ENCODE data around the gene CAMTA1.

CAMTA1 gene

GRCh38 chr1:7171574-7171973, 386.3 kb downstream of the CAMTA1 start:
- no peak overlapping the region for H3K9ac ChIP-seq (ENCODE audit: low read depth, low read length)
- H3K4me1 ChIP-seq (ENCODE audit: control insufficient read depth, insufficient read depth, low read length), result no peaks in the 10 kb centered on the region
- H3K27me3 ChIP-seq (ENCODE audit: control insufficient read depth, insufficient read depth, low read length), result no peaks in the 10 kb centered on the region
- no peak overlapping the region for H3K27ac ChIP-seq (ENCODE audit: low read depth, low read length)
- no peaks in the 10 kb centered on the region for H3K36me3 ChIP-seq (ENCODE audit: control insufficient read depth, insufficient read depth, low read length)
- H3K9me3 ChIP-seq (ENCODE audit: control insufficient read depth, insufficient read depth, low read length), result no peaks in the 10 kb centered on the region
- H3K4me3 ChIP-seq (ENCODE audit: low read depth, low read length), result no peak overlapping the region

DNA sequence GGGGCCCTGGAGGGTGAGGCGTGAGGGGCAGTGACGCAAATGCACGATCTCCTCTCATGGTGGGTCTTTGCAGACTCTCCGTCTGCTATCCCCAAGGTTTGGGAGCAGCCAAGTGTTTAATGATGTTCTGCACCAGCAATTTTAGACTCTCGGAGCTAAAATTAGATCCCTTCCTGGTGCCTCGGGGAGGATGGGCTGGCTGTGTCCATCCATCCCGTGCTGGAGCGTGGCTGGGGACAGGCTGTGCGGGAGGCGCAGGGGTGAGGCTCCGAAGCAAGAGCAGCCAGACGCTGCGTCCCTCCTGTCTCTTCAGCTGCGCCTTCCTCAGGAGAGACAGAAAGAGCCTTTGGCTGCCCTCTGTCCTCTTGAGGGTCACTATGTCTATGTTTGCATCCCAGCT, 387.6 kb downstream of the CAMTA1 start:
- H3K27me3 ChIP-seq (ENCODE audit: control insufficient read depth, insufficient read depth, low read length), result no peaks in the 10 kb centered on the region
- H3K4me1 ChIP-seq (ENCODE audit: control insufficient read depth, insufficient read depth, low read length), result no peaks in the 10 kb centered on the region
- 0 out of 2 replicates have a peak, but pooled peaks cover 3% of the 10 kb centered on the region for H3K9me3 ChIP-seq (ENCODE audit: control insufficient read depth, insufficient read depth, low read length)
- no peaks in the 10 kb centered on the region for H3K36me3 ChIP-seq (ENCODE audit: control insufficient read depth, insufficient read depth, low read length)
- H3K4me3 ChIP-seq (ENCODE audit: low read depth, low read length), result no peak overlapping the region
- no peak overlapping the region for H3K9ac ChIP-seq (ENCODE audit: low read depth, low read length)
- no peak overlapping the region for H3K27ac ChIP-seq (ENCODE audit: low read depth, low read length)

DNA sequence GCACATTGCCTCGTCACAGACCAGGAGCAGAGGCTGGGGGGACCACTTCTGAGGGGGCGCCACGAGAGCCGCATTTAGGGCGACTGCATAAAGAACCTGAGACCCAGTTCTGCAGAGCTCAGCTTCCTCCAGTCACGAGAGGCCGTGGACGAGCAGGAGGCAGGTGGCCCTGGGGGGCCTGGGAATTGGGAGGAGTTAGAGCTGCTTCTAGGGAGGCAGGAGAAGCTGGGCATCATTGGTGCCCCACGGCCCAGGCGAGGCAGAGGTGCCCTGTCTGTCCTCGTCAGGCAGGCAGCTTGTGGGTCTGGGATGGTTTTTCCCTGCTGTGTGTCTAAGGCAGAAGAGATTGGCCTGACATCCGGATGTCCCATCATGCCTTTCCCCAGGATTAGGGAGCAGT, 389.3 kb downstream of the CAMTA1 start:
- Histone ChIP-seq H3K27me3 (ENCODE audit: control insufficient read depth, insufficient read depth, low read length) (no peaks in the 10 kb centered on the region), H3K9me3 (ENCODE audit: control insufficient read depth, insufficient read depth, low read length) (0 out of 2 replicates have a peak, but pooled peaks cover 3% of the 10 kb centered on the region)

DNA sequence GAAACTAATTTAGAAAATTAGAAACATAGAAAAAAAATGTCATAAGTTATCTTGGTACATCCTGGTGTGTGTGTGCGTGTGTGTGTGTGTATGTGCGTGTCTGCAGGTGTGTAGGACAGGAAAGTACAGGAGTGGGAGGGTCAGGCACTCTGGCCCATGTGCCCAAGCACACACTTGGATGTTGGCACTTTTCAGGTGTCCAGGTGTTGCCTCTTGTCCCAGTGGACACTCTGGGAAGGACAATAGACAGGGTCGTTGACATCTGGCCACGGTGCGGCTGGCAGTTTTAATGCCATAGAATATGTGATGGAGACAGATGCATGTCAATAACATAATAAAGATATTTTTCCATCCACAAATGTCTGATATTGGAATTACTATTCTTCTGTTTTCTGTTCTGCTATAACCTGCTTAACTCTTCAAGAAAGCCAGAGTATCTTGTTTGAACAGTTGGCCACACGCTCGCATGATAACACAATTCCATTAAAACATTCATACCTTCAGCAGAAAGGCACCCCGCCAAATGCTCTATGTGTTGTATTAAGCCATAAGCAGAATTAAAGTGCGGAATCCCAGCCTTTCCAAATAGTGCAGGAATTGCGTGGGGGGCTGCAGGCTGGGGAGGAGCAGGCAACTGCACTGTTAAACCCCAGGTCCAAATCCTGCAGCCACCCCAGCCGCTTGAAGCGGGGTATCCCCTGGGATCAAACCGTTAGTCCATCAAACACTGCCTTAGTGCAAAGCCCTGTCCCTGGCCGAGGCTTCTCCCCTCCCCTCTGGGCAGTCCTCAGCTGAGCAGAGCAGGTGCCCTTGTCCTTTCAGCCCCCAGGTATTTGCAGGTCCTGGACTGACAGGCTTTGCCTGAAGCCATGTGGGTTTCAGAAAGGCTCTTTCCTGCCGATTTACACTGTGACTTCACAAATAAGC, 390.0 kb downstream of the CAMTA1 start:
- Histone ChIP-seq H3K27me3 (ENCODE audit: control insufficient read depth, insufficient read depth, low read length) (no peaks in the 10 kb centered on the region), H3K9ac (ENCODE audit: low read depth, low read length) (no peak overlapping the region), H3K36me3 (ENCODE audit: control insufficient read depth, insufficient read depth, low read length) (no peaks in the 10 kb centered on the region), H3K4me1 (ENCODE audit: control insufficient read depth, insufficient read depth, low read length) (0 out of 2 replicates have a peak, but pooled peaks cover 4% of the 10 kb centered on the region), H3K27ac (ENCODE audit: low read depth, low read length) (no peak overlapping the region), H3K9me3 (ENCODE audit: control insufficient read depth, insufficient read depth, low read length) (0 out of 2 replicates have a peak, but pooled peaks cover 3% of the 10 kb centered on the region), H3K4me3 (ENCODE audit: low read depth, low read length) (no peak overlapping the region)

More for the DNA sequence above, 389.3 kb downstream of the CAMTA1 start:
- H3K4me1 ChIP-seq (ENCODE audit: control insufficient read depth, insufficient read depth, low read length), result 0 out of 2 replicates have a peak, but pooled peaks cover 4% of the 10 kb centered on the region
- H3K4me3 ChIP-seq (ENCODE audit: low read depth, low read length), result no peak overlapping the region
- H3K36me3 ChIP-seq (ENCODE audit: control insufficient read depth, insufficient read depth, low read length), result no peaks in the 10 kb centered on the region
- no peak overlapping the region for H3K27ac ChIP-seq (ENCODE audit: low read depth, low read length)
- no peak overlapping the region for H3K9ac ChIP-seq (ENCODE audit: low read depth, low read length)

- Histone ChIP-seq H3K4me3 (ENCODE audit: low read depth, low read length) (no peak overlapping the region), H3K9me3 (ENCODE audit: control insufficient read depth, insufficient read depth, low read length) (0 out of 2 replicates have a peak, but pooled peaks cover 3% of the 10 kb centered on the region), H3K36me3 (ENCODE audit: control insufficient read depth, insufficient read depth, low read length) (no peaks in the 10 kb centered on the region), H3K27ac (ENCODE audit: low read depth, low read length) (no peak overlapping the region), H3K27me3 (ENCODE audit: control insufficient read depth, insufficient read depth, low read length) (no peaks in the 10 kb centered on the region), H3K9ac (ENCODE audit: low read depth, low read length) (no peak overlapping the region), H3K4me1 (ENCODE audit: control insufficient read depth, insufficient read depth, low read length) (0 out of 2 replicates have a peak, but pooled peaks cover 4% of the 10 kb centered on the region)
Observed at GRCh38 chr1:7177021-7177420, 391.8 kb downstream of the CAMTA1 start.

DNA sequence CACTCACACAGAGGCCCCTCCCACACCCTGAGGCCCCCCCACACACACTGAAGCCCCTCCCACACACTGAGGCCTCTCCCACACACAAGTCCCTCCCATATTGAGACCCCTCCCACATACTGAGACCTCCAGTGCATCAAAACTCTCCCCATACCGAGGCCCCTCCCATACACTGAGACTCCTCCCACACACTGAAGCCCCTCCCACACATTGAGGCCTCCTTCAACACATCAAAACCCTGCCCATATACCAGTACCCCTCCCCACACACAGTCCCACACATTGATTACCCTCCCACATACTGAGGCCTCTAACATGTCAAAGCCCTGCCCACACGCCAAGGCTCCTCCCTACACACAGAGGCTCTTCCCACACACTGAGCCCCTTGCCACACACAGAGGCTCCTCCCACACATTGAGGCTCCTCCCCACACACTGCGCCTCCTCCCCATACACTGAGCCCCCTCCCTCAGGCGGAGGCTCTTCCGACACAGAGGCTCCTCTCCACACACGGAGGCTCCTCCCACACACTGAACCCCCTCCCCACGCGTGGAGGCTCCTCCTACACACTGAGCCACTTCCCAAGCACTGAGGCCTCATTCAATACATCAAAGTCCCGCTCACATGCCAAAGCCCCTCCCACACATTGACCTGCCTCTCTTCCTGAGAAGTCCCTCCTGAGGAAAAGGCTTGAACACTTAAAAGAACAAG, 392.3 kb downstream of the CAMTA1 start:
- Histone ChIP-seq H3K9me3 (ENCODE audit: control insufficient read depth, insufficient read depth, low read length) (0 out of 2 replicates have a peak, but pooled peaks cover 3% of the 10 kb centered on the region), H3K27ac (ENCODE audit: low read depth, low read length) (no peak overlapping the region), H3K9ac (ENCODE audit: low read depth, low read length) (no peak overlapping the region), H3K36me3 (ENCODE audit: control insufficient read depth, insufficient read depth, low read length) (no peaks in the 10 kb centered on the region), H3K27me3 (ENCODE audit: control insufficient read depth, insufficient read depth, low read length) (no peaks in the 10 kb centered on the region), H3K4me1 (ENCODE audit: control insufficient read depth, insufficient read depth, low read length) (0 out of 2 replicates have a peak, but pooled peaks cover 4% of the 10 kb centered on the region), H3K4me3 (ENCODE audit: low read depth, low read length) (no peak overlapping the region)

- H3K4me3 ChIP-seq (ENCODE audit: low read depth, low read length), result no peak overlapping the region
- H3K9me3 ChIP-seq (ENCODE audit: control insufficient read depth, insufficient read depth, low read length), result 0 out of 2 replicates have a peak, but pooled peaks cover 3% of the 10 kb centered on the region
- no peak overlapping the region for H3K27ac ChIP-seq (ENCODE audit: low read depth, low read length)
- no peaks in the 10 kb centered on the region for H3K36me3 ChIP-seq (ENCODE audit: control insufficient read depth, insufficient read depth, low read length)
- H3K4me1 ChIP-seq (ENCODE audit: control insufficient read depth, insufficient read depth, low read length), result 0 out of 2 replicates have a peak, but pooled peaks cover 4% of the 10 kb centered on the region
- H3K27me3 ChIP-seq (ENCODE audit: control insufficient read depth, insufficient read depth, low read length), result no peaks in the 10 kb centered on the region
- no peak overlapping the region for H3K9ac ChIP-seq (ENCODE audit: low read depth, low read length)
Observed at GRCh38 chr1:7178336-7178735, 393.1 kb downstream of the CAMTA1 start.

GRCh38 chr1:7178741-7179140, 393.5 kb downstream of the CAMTA1 start:
- H3K4me1 ChIP-seq (ENCODE audit: control insufficient read depth, insufficient read depth, low read length), result 0 out of 2 replicates have a peak, but pooled peaks cover 4% of the 10 kb centered on the region
- no peaks in the 10 kb centered on the region for H3K36me3 ChIP-seq (ENCODE audit: control insufficient read depth, insufficient read depth, low read length)
- H3K4me3 ChIP-seq (ENCODE audit: low read depth, low read length), result no peak overlapping the region
- no peaks in the 10 kb centered on the region for H3K27me3 ChIP-seq (ENCODE audit: control insufficient read depth, insufficient read depth, low read length)
- no peak overlapping the region for H3K9ac ChIP-seq (ENCODE audit: low read depth, low read length)
- H3K27ac ChIP-seq (ENCODE audit: low read depth, low read length), result no peak overlapping the region
- H3K9me3 ChIP-seq (ENCODE audit: control insufficient read depth, insufficient read depth, low read length), result 0 out of 2 replicates have a peak, but pooled peaks cover 3% of the 10 kb centered on the region

DNA sequence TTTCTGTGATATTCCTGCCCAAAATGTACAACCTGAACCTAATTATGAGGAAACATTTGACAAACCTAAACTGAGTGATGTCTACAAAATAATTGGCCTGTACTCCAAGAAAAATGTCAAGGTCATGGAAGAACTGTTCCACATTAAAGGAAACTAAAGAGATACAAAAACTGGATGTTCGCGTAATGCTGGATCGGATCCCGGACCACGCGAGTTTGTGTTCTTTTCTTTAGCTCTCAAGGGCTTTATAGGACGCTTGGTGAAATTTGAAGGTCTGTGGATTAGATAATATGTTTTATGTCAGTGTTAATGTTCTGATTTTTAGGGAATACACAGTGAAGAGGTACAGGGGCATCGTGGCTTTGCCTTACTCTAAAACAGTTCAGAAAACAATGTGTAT, 400.5 kb downstream of the CAMTA1 start:
- Histone ChIP-seq H3K27ac (ENCODE audit: low read depth, low read length) (no peak overlapping the region), H3K9me3 (ENCODE audit: control insufficient read depth, insufficient read depth, low read length) (no peaks in the 10 kb centered on the region), H3K27me3 (ENCODE audit: control insufficient read depth, insufficient read depth, low read length) (no peaks in the 10 kb centered on the region), H3K4me3 (ENCODE audit: low read depth, low read length) (no peak overlapping the region), H3K4me1 (ENCODE audit: control insufficient read depth, insufficient read depth, low read length) (no peaks in the 10 kb centered on the region), H3K9ac (ENCODE audit: low read depth, low read length) (no peak overlapping the region), H3K36me3 (ENCODE audit: control insufficient read depth, insufficient read depth, low read length) (no peaks in the 10 kb centered on the region)

DNA sequence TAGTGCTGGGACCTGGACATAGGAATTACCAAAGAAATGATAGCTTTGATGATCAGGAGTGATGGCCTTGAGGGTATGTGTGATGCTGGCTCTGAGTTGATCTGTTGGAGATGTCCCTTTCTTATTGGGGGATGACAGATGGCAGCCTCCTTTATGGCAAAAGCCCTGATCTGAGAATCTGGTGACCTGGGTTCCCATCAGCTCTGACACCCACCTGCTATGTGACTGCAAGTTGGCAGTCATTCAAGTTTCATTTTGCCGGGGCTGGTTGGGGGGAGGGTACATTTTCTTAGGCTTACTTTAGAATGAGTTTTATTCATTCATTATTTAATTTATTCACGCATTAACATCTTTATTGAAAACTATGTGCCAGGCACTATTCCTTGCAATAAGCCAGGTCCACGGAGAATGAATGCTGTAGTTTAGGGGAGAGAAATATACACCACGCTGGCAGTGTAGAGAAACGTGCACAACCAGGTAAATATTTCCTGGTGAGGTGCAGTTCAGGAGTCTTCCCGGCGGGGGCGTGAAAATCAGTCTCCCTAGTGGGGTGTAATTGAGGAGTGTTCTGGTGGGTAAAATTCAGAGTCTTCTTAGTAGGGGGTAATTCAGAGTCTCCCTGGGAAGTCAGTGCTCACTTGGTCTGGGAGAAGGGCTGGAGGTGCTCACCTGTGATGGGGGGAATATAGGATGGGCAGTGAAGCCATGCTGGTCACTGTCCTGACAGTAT, 401.3 kb downstream of the CAMTA1 start:
- no peaks in the 10 kb centered on the region for H3K27me3 ChIP-seq (ENCODE audit: control insufficient read depth, insufficient read depth, low read length)
- no peaks in the 10 kb centered on the region for H3K4me1 ChIP-seq (ENCODE audit: control insufficient read depth, insufficient read depth, low read length)
- H3K27ac ChIP-seq (ENCODE audit: low read depth, low read length), result no peak overlapping the region
- no peaks in the 10 kb centered on the region for H3K9me3 ChIP-seq (ENCODE audit: control insufficient read depth, insufficient read depth, low read length)
- H3K36me3 ChIP-seq (ENCODE audit: control insufficient read depth, insufficient read depth, low read length), result no peaks in the 10 kb centered on the region
- no peak overlapping the region for H3K4me3 ChIP-seq (ENCODE audit: low read depth, low read length)
- H3K9ac ChIP-seq (ENCODE audit: low read depth, low read length), result no peak overlapping the region

Data from HUES48 (cell line).